GM19395 (cell line): ENCODE results near the gene THRAP3.
"Not testable (repeated sequence)": the region's sequence is repeated elsewhere in the genome, so short reads cannot be mapped to it uniquely, and the experiment has no call there.

Experiments
- ATAC-seq: cut with Tn5 transposase; IDR thresholded peaks from one replicate; pipeline ENCODE4 v1.9.1; 2021; ENCODE audit warnings: mild to moderate bottlenecking, moderate library complexity; ENCODE audit not compliant: unreplicated experiment

Gene THRAP3

DNA sequence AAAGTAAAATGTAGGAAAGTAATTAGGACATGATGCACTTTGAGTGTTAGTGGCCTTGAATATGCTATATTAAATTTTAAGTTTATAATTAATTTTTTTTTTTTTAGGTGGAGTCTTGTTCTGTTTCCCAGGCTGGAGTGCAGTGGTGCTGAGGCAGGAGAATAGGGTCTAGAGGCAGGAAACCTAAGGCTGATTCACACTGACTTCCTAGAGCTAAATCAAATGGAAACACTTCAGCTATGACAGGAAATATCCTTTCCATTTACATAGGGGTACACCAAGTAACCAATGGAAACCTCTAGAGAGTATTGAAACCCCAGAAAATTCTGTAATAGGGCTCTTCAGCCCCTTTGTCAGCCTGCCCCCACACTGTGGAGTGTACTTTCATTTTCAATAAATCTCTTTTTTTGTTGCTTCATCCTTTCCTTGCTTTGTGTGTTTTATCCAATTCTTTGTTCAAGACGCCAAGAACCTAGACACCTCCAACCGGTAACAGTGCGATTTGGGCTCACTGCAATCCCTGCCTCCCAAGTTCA lies 17.9 kb upstream of the THRAP3 start:
- no peak for ATAC-seq

DNA sequence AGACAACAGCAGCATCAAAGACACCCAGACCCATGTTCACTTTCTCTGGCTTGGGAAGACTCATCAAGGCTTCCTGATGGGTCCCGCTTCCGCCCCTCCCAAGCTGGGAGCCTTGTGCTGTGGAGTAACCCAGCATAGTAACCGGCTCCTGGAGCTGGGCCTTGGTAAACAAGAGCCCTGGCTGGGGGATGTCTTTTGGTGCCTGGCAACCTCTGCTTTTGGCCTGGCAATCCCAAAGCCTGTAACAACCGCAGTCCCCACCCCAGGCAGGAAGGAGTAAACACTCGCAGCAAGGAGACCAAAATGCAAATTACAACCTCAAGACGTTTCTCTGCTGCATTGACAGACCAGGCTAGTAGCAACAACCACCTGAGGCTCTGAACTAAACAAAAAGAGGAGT lies 16.9 kb upstream of the THRAP3 start:
- ATAC-seq: no peak

DNA sequence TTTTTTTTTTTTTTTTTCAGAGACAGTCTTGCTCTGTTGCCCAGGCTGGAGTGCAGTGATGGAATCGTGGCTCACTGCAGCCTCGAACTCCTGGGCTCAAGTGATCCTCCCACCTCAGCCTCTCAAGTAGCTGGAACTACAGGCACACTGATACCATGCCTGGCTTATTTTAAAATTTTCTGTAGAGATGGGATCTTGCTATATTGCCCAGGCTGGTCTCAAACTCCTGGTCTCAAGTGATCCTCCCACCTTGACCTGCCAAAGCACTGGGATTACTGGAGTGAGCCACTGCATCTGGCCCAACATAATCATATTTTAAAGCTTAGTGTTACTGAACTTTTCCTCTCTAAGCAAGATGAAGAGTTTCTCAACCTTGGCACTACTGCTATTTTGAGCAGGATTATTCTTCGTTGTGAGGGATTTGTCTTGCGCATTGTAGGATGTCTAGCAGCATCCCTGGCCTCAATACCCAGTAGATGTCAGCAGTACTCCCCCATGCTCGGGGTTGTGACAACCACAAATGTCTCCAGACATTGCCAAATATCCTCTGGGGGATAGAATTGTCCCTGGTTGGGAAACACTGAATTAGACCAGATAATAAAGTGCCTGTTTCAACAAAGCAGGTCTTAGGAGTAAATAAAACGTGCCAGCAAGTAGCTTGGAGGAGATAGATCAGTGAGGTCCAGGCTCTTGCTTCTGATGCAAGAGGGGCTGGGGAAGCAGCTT lies 15.1 kb upstream of the THRAP3 start:
- no peak for ATAC-seq

DNA sequence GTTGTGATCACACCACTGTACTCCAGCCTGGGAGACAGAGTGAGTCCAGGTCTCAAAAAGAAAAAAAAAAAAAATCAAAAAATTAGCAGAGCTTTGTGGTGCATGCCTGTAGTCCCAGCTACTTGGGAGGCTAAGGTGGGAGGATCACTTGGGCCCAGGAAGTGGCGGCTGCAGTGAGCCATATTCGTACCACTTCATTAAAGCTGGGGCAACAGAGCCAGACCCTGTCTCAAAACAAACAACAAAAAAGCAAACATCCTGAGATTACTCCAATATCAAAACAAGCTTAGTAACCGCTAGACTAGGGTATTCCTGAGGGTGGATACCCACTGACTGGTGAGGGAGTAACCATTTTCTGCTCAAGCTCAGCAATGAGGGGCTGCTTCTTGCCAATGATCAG lies 12.9 kb upstream of the THRAP3 start:
- ATAC-seq: no peak

DNA sequence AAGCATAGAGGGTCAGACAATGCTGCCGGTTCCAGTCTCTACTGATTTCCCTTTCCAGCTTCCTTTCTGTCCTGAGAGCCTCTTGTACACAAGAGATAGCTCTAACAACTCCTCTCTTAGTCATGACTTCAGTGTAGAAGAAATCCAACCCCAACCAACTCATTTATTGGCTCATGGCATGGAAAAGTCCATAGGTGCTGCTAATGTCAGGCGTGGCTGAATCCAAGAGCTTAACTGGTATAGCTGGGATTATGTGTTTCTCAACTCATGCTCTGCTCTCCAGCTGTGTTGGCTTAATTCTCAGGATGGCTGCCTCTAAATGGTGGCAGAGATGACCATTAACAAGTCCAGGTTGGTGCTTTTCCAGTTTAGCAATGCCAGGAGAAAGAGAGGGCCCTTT lies 12.4 kb upstream of the THRAP3 start:
- no peak for ATAC-seq

DNA sequence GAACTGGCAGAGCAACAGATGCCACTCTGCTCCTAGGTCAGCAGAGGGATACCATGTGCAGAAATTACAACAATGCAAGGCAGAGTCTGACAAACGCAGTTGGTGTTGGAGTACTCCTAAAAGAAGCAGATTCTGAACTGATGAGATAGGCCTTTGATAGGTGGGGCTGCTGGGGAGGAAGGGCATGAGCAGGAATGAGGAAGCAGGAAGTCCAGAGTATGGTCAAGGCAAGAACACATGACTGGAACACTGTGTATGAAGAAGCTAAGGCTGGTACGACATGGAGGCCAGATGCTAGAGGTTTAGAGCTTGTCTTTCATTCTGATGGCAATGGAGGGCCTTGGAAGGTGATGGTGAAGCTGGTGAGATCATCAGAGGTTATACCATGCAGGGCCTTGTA lies 11.5 kb upstream of the THRAP3 start:
- ATAC-seq: no peak

DNA sequence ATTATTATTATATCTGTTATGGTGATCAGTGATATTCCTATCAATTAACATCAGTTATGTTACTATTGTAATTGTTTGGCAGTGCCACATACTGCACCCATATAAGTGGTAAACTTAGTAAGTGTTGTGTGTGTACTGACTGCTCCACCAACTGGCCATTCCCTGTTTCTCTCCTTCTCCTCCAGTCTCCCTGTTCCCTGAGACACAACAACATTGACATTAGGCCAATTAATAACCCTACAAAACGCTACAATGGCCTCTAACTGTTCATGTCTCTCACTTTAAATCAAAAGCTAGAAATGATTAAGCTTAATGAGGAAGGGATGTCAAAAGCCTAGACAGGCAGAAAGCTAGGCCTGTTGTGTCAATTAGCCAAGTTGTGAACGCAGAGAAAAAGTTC lies 6.6 kb upstream of the THRAP3 start:
- ATAC-seq: no peak

DNA sequence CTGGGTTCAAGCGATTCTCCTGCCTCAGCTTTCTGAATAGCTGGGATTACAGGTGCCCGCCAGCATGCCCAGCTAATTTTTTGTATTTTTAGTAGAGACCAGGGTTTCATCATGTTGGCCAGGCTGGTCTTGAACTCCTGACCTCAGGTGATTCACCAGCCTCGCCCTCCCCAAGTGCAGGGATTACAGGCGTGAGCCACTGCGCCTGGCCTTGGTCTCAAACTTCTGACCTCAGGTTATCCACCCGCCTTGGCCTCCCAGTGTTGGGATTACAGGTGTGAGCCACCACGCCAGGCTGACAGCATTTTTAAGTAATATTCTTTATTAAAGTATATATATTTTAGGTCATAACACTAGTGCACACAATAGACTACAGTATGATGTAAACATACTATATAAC lies 2.3 kb upstream of the THRAP3 start:
- ATAC-seq: not testable (repeated sequence)

DNA sequence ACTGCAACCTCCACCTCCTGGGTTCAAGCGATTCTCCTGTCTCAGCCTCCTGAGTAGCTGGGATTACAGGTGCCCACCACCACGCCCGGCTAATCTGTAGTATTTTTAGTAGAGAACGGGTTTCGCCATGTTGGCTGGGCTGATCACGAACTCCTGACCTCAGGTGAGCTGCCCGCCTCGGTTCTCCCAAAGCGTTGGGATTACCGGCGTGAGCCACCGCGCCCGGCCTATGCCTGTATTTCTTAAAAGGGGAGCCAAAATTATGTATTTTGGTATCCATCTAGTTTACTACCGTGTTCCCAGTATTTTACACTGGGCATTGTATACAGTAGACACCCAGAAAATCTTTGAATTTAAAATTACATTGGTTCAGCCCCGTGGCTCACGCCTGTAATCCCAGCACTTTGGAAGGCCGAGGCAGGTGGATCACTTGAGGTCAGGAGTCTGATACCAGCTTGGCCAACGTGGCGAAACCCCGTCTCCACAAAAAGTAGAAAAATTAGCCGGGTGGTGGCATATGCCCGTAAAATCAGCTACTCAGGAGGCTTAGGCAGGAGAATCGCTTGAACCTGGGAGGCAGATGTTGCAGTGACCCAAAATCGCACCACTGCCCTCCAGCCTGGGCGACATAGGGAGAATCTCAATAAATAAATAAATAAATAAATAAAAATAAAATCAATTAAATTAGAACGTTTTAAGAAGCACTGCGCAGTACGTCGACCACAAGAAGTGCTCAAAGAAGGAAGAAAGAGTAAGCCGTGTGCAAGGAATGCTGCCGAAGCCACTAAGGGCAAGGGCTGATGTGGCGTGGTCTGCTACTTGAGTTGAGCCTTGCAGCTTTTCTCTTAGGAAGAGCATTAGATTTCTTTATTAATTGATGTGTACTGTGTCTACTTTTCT lies 1.5 kb upstream of the THRAP3 start:
- no peak for ATAC-seq

DNA sequence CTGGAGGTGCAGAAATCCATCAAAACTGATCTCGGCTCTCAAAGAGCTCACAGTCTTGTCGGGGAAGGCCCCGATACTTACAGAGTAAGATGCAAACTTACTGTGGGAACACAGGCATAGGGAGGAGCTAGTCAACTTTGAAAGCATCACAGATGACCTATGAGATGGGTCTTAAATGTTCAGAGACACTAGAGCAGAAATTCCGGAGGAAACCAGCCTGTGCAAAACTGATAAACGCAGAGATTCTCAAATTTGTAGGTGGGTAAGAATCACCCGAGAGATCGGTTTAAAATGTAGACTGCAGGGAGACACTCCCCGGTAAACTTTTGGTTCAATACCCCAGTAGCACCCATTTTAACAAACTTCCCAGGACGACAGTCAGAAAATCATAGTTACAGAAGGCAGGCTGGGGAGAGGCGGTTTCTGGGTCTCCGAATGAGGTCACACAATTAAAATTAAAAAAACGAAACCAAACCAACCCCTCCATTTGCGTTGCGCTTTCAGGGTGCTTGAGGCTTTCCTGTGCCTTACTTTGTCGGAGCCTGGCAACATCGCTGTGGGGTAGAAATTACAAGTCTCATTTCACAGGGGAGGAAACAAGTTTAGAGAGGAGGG lies 755 bp upstream of the THRAP3 start:
- peak; percentile 24 for ATAC-seq

DNA sequence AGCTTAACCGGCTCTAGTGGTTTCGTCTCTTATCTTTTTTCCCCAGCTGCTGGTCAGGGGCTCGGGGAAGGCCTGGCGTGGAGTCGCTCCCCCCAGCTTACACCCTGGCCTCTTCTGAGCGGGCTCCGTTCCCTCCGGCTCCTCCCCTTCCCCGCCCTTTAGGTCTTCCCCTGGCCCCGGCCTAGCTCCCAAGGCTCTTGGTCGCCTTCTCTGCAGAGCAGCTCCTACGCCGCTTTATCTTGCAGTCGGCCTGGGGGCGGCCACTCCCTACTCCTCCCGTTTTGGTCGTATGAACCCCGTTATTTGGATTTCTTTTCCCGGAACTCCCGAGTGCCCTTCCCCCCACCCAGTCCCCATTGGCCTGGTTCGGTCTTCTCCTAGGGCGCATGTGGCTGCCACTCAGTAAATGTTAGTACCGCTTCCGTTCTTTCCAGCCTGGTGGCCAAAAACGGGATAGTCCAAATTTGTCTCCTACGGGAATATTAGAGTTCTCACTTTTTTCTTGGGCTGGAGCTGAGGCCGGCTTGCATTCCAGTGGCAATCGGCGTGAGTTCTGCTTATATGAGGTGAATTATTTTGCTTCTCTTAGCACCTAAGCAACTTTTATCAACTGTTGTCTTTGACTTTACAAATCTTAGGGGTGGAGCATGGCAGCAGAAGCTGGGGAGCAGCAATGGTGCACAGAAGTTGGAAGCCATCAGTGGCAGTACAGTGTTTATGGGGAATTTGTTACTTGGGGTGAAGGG lies 467 bp downstream of the THRAP3 start:
- ATAC-seq: peak; percentile 66

DNA sequence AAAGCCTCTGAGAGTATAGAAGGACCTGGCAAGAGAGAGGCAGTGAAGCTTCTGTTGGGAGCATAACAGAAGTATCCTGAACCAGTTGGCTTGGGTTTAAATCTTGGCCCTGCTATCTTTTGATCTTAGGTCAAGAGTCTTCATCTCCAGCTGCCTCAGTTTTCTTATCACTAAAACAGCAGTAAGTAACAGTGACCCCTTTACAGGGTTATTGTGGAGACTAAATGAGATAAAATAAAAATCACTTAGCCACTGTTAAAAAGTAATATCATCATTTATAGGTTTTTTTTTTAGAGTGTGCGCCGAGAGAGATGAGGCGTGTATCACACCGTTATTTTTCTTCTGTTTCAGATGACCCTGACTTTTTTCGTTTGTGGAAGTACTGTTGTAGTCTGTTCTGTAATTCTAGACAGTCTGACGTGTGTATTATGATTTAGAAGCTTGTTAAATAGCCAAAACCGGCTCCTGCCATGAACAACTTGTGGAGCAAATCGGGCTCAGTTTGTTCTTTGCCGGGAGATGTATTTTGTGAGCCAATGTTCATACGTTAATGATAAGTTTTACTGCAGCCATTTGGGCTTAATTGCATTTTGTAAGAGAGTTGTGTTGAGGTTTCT lies 1.1 kb downstream of the THRAP3 start:
- ATAC-seq: no peak

DNA sequence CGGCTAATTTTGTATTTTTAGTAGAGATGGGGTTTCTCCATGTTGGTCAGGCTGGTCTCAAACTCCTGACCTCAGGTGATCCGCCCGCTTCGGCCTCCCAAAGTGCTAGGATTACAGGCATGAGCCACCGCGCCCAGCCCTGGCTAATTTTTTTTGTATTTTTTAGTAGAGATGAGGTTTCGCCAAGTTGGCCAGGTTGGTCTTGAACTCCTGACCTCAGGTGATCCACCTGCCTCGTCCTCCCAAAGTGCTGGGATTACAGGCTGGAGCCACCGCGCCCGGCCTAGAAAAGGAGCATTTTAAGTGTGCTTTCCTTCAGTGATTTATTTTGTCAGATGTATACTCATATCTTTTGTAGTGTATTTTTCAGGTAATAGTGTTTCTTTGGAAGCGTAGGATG lies 6.0 kb downstream of the THRAP3 start:
- not testable (repeated sequence) for ATAC-seq

DNA sequence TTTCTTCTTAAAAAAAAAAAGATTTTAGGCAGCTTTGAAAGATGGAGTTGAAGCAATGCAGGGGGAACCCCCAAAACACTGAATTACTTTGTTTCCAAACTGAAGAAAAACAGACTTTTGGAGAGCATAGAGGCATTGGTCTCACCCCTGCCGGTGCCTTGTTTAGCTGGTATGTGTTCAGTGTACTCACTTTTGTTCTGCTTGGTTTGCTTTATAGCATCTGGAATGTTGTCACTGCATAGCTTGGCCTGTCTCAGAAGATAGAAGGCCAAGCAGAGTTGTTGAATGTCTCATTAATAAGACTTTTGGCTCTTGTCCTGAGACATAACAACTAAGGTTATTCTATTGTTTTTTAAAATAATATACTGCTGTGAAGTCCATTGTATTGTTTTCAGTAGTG lies 6.9 kb downstream of the THRAP3 start:
- no peak for ATAC-seq

DNA sequence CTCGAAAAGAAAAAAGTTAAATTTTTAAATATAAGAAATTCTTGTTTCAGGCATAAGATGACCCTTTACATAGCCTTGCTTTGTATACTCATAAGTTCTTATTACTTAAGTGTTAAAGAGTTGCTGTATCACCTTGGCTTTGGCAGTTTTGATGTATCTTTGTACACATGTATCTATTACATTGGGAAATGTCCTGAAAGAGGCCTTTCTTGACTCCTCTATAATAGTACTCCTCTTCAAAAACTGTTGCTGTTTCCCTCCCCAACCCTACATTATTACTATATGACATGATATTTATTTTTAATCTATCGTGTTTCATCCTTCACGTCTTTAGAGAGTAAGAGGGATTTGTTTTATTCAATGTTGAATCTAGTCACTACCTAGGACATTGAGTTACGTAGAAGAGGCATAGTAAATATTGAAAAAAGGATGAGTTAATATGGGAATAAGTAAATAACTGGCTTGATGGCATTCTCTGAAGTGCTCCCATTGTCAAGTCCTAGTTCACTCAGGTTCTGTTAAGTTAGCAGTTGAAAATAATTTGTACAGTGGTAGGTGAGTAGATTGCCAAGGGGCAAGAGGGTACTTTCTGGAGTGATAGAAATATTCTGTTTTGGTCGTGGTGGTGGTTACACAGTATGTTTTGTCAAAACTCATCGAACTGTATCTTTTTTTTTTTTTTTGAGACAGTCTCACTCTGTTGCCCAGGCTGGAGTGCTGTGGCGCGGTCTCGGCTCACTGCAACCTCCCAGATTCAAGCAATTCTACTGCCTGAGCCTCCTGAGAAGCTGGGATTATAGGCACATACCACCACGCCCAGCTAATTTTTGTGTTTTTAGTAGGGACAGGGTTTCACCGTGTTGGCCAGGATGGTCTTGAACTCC lies 8.2 kb downstream of the THRAP3 start:
- no peak for ATAC-seq

DNA sequence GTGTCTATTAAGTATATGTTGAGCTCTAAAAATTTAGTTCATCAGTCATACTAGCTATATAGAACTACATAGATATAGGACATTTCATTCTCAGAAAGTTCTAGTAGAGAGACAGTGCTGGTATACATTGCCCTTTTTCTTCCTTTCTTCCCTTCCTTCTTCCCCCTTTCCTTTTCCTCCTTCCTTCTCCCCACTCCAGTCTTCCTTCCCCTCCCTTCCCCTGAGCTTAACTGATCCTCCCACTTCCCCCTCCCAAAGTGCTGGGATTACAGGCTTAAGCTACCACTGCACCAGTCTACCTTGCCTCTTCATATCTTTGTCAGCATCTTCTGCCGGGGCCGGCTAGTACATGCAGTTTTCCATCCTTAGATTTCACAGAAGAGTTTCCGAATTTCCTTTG lies 12.1 kb downstream of the THRAP3 start:
- ATAC-seq: no peak

DNA sequence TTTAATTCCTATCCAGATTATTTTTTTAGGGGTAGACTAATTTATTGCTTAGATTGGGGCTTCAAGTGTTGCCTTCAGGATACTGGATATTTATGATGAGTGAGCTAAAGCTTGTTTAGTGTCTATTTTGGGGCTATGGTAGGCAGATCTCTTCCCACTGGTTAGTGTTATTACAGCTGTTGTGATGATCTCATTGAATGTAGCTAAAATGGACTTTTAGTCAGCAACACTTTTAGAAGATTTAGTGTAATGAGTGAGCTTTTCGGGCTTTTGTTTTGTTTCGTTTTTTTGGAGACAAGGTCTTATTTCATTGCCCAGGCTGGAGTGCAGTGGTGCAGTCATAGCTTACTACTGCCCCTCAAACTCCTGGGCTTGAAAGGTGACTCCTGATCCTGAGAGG lies 14.2 kb downstream of the THRAP3 start:
- no peak for ATAC-seq

DNA sequence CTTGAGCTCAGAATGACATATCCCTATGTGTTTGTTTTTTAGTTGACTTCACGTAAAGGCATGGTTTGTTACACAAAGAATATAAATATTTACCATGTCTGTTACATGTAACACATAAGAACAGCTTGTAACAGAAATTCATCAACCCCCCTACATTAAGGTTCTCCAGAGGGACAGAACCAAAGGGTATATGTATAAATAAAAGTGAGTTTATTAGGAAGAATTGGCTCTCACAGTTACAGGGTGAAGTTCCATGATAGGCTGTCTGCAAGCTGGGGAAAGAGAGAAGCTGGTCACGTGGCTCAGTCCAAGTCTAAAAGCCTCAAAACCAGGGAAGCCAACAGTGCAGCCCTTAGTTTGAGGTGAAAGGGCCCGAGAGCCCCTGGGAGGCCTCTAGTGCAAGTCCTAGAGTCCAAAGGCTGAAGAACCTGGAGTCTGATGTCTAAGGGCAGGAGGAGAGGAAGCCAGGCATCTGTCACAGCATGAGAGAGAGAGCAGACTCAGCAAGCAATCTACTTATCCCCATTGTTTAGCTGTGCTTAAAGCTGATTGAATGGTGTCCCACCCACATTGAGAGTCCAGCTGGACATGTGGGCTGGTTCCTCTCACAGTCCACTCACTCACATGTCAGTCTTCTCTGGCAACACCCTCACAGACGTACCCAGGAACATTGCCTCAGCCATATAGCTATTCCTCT lies 15.8 kb downstream of the THRAP3 start:
- ATAC-seq: no peak

DNA sequence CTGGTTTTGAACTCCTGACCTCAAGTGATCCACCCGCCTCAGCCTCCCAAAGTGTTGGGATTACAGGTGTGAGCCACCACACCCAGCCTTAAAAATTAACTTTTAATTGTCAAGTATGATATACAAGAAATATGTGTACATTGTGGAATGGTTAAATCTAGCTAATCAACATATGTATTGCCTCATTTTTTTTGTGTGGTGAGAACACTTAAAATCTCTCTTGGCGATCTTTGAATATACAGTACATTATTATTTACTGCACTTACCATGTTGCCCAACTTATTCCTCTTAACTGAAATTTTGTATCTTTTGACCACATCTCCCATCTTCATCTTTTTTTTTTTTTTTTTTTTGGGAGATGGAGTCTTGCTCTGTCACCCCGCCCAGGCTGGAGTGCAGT lies 23.3 kb downstream of the THRAP3 start:
- no peak for ATAC-seq
